Measurements from ENCODE around the gene ARHGAP28. TPM values are rescaled to one million over a fixed set of nuclear protein-coding genes. Genes with fewer than 3 reads are reported as not detected.

ARHGAP28 gene
- total RNA-seq, 1 experiment from 2014 or later = not detected

DNA sequence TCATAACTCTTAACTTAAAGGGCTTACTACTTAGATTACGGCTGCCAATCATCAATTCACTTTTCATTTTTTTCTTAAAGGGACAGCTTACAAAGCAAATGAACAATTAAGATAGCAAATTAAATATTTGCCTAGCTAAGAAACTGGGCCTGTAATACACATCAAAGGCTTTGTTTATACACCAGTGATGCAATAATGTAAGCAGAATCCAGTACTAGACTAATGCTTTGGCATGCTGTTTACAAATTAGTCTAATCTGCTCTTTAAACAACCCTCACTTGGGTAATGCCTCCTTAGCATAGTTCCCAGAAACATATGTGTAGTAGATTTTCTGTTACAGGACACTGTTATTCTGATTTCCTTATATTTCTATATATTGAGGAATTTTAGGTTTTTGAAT lies 105.8 kb downstream of the ARHGAP28 start:
- ChIA-PET CTCF (no interaction called here), POLR2A (ENCODE audit: low non-redundant PET) (no interaction called here)
- no peaks in the 10 kb centered on the region for H3K27me3 ChIP-seq (replicated peaks; ENCODE audit: insufficient read depth, low read depth, low read length, poor library complexity)
- H3K27ac ChIP-seq (ENCODE audit: low read depth, low read length, poor library complexity, severe bottlenecking) = no peak overlapping the region
- no peak for DNase-seq (ENCODE audit: low spot score)
- intact Hi-C loops (cut with micrococcal nuclease; ENCODE audit: unreplicated experiment) = no loop called here
- no peak overlapping the region for H3K4me3 ChIP-seq (ENCODE audit: low read depth, low read length, poor library complexity, severe bottlenecking)
- TF ChIP-seq EZH2 (IDR thresholded peaks at IDR 0.05; ENCODE audit: borderline replicate concordance, low read depth, low read length, poor library complexity, severe bottlenecking) (no peak), CTCF (conservative IDR thresholded peaks at IDR 0.05; ENCODE audit: low read depth, low read length) (no peak)
- H3K36me3 ChIP-seq (ENCODE audit: insufficient read depth, low read length, poor library complexity, severe bottlenecking) = no peaks in the 10 kb centered on the region
- H3K4me1 ChIP-seq (ENCODE audit: insufficient read depth, low read length, poor library complexity, severe bottlenecking) = no peaks in the 10 kb centered on the region
- no TSS peak for BruUV-seq (replicated peaks)
- H3K9me3 ChIP-seq (ENCODE audit: low read depth, low read length, poor library complexity, severe bottlenecking) = peaks cover 28% of the 10 kb centered on the region

- Histone ChIP-seq H3K27me3 (replicated peaks; ENCODE audit: insufficient read depth, low read depth, low read length, poor library complexity) (no peaks in the 10 kb centered on the region), H3K4me1 (ENCODE audit: insufficient read depth, low read length, poor library complexity, severe bottlenecking) (no peaks in the 10 kb centered on the region), H3K36me3 (ENCODE audit: insufficient read depth, low read length, poor library complexity, severe bottlenecking) (no peaks in the 10 kb centered on the region), H3K27ac (ENCODE audit: low read depth, low read length, poor library complexity, severe bottlenecking) (no peak overlapping the region), H3K4me3 (ENCODE audit: low read depth, low read length, poor library complexity, severe bottlenecking) (no peak overlapping the region), H3K9me3 (ENCODE audit: low read depth, low read length, poor library complexity, severe bottlenecking) (peaks cover 30% of the 10 kb centered on the region)
- no peak for DNase-seq (ENCODE audit: low spot score)
- CTCF ChIA-PET = no interaction called here
- TF ChIP-seq CTCF (conservative IDR thresholded peaks at IDR 0.05; ENCODE audit: low read depth, low read length) = no peak
- TF ChIP-seq EZH2 (IDR thresholded peaks at IDR 0.05; ENCODE audit: borderline replicate concordance, low read depth, low read length, poor library complexity, severe bottlenecking) = no peak
- intact Hi-C loops (cut with micrococcal nuclease; ENCODE audit: unreplicated experiment) = no loop called here
- POLR2A ChIA-PET (ENCODE audit: low non-redundant PET) = no interaction called here
- no TSS peak for BruUV-seq (replicated peaks)
These were observed 106.8 kb downstream of the ARHGAP28 start for GRCh38 chr18:6836331-6836730.

DNA sequence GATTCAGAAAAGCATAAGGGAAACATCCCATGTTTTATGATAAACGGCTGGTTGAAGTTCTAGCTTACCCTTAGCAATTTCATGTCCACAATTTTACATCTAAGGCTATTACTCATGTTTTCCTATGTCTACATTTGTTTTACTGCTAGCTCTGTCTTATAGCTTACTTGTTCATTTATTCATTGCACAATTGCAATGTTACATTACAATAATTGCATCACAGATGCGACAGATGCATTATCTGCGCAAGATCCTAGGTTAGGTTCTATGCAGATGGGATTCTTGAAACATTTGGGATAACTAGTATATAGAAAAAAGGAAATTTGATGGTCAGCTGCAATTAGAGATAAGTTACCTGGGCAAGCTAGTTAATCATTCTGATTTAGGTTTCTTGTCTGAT lies 108.4 kb downstream of the ARHGAP28 start:
- Histone ChIP-seq H3K36me3 (ENCODE audit: insufficient read depth, low read length, poor library complexity, severe bottlenecking) (no peaks in the 10 kb centered on the region), H3K4me1 (ENCODE audit: insufficient read depth, low read length, poor library complexity, severe bottlenecking) (no peaks in the 10 kb centered on the region), H3K27ac (ENCODE audit: low read depth, low read length, poor library complexity, severe bottlenecking) (no peak overlapping the region), H3K4me3 (ENCODE audit: low read depth, low read length, poor library complexity, severe bottlenecking) (no peak overlapping the region), H3K9me3 (ENCODE audit: low read depth, low read length, poor library complexity, severe bottlenecking) (peaks cover 27% of the 10 kb centered on the region), H3K27me3 (replicated peaks; ENCODE audit: insufficient read depth, low read depth, low read length, poor library complexity) (no peaks in the 10 kb centered on the region)
- intact Hi-C loops (cut with micrococcal nuclease; ENCODE audit: unreplicated experiment) = no loop called here
- TF ChIP-seq EZH2 (IDR thresholded peaks at IDR 0.05; ENCODE audit: borderline replicate concordance, low read depth, low read length, poor library complexity, severe bottlenecking) (no peak), CTCF (conservative IDR thresholded peaks at IDR 0.05; ENCODE audit: low read depth, low read length) (no peak)
- CTCF ChIA-PET = no interaction called here
- POLR2A ChIA-PET (ENCODE audit: low non-redundant PET) = no interaction called here
- DNase-seq (ENCODE audit: low spot score) = no peak
- no TSS peak for BruUV-seq (replicated peaks)

All from A673 (cell line).